Activated naive CD8-positive, alpha-beta T cell treated with anti-CD3 and anti-CD28 coated beads, Interleukin-2, amount 10 ng/mL, durations not matched to agents 7 days and 5 days (primary cell): ENCODE data around the gene PTBP1. TPM values are rescaled to one million over a fixed set of nuclear protein-coding genes. Genes with fewer than 3 reads are reported as not detected.

Experiments used
- ATAC-seq: fragments of 150-1000 bp; cut with Tn5 transposase; one replicate; pipeline ENCODE4 v1.10.0; 2021; ENCODE audit warnings: low read depth, moderate library complexity
- POLR2A ChIA-PET: fragments of 350-600 bp; sonication (Branson Sonifier 250); formaldehyde crosslinking; loops from one replicate; lab custom pipeline; 2021; ENCODE audit warnings: antibody characterized with exemption; lab: Charles Lee
- DNase-seq: peaks from one replicate; pipeline ENCODE4 v3.0.0; 2021
- H3K27ac Mint-ChIP-seq: one replicate; pipeline ENCODE4 v1.8.0; 2022; ENCODE audit warnings: mild to moderate bottlenecking, mixed read lengths
- H3K27me3 Mint-ChIP-seq: one replicate; pipeline ENCODE4 v1.8.0; 2022; ENCODE audit warnings: mild to moderate bottlenecking, moderate library complexity, mixed read lengths
- H3K36me3 Mint-ChIP-seq: one replicate; pipeline ENCODE4 v1.8.0; 2021; ENCODE audit warnings: mild to moderate bottlenecking, mixed read lengths
- H3K4me1 Mint-ChIP-seq: one replicate; pipeline ENCODE4 v1.8.0; 2021; ENCODE audit warnings: mixed read lengths
- H3K4me3 Mint-ChIP-seq: one replicate; pipeline ENCODE4 v1.8.0; 2022; ENCODE audit warnings: mild to moderate bottlenecking, moderate library complexity, mixed read lengths
- H3K9me3 Mint-ChIP-seq: one replicate; pipeline ENCODE4 v1.8.0; 2021; ENCODE audit warnings: mixed read lengths
- total RNA-seq, 2 experiments: library from RNA; stranded (reverse); gene quantifications; one replicate each; pipeline ENCODE4 v1.2.3, GENCODE V29; 2021

Gene PTBP1
- total RNA-seq, 2 experiments from 2014 or later: 400 to 411 TPM

DNA sequence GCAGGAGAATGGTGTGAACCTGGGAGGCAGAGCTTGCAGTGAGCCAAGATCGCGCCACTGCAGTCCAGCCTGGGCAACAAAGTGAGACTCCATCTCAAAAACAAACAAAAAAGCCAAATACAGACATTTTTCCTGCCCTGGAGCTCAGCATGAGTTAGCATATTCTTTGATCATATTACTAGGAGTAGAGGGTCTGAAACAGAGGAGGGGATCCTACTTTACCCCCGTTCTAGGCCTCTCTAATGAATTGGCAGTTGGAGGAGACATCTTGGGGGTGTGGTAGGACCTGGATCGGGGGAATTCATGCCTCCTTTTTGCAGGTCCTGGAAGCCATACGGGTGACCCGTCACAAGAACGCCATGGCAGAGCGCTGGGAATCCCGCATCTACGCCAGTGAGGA is 34.1 kb upstream of the PTBP1 start:
- H3K9me3 Mint-ChIP-seq: peaks cover 4% of the 10 kb centered on the region
- H3K4me1 Mint-ChIP-seq: no peaks in the 10 kb centered on the region
- H3K36me3 Mint-ChIP-seq: no peaks in the 10 kb centered on the region
- DNase-seq (no peak), ATAC-seq (no peak)
- no peak overlapping the region for H3K27ac Mint-ChIP-seq
- no peaks in the 10 kb centered on the region for H3K27me3 Mint-ChIP-seq
- POLR2A ChIA-PET: interaction anchor here (0.6 kb wide), 1 partner anchor 432 kb away, joined by 3 read pairs; no protein-coding TSS in a partner anchor
- no peak overlapping the region for H3K4me3 Mint-ChIP-seq

DNA sequence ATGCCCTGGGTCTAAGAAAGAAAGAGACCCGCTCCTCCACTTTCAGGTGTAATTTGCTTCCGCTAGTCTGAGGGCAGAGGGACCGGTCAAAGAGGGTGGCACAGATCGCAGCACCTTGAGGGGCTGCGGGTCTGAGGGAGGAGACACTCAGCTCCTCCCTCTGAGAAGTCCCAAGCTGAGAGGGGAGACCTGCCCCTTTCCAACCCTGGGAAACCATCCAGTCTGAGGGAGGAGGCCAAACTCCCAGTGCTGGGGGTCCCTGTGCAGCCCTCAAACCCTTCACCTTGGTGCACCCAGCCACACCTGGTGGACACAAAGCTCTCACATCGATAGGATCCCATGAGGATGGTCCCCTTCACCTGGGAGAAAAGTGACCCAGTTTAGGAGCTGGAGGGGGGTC is 33.4 kb upstream of the PTBP1 start:
- POLR2A ChIA-PET: no interaction called here
- Mint-ChIP-seq H3K27me3 (no peaks in the 10 kb centered on the region), H3K36me3 (no peaks in the 10 kb centered on the region), H3K4me1 (no peaks in the 10 kb centered on the region), H3K4me3 (no peak overlapping the region), H3K27ac (no peak overlapping the region), H3K9me3 (peaks cover 3% of the 10 kb centered on the region)
- no peak for ATAC-seq
- no peak for DNase-seq

DNA sequence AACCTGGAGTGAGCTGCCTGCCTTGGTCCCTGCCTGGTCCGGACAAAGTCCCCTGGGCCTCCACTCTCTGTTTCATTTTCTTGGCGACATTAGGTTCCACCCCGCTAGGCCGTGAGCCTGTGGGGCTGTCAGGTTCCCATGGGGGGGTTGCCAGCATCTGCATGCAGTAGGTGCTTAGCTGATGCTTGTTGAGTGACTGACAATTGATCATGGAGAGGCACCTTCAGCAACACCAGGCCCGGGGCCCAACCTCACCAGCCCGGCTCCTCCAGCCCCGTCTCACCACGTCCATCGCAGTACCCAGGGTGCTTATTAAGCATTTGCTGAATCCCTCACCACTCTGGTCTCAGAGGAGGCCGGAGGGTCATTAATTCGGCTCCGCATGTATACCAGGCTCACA is 33.0 kb upstream of the PTBP1 start:
- Mint-ChIP-seq H3K36me3 (no peaks in the 10 kb centered on the region), H3K4me3 (no peak overlapping the region), H3K27me3 (no peaks in the 10 kb centered on the region), H3K27ac (no peak overlapping the region), H3K9me3 (peaks cover 3% of the 10 kb centered on the region), H3K4me1 (no peaks in the 10 kb centered on the region)
- DNase-seq: no peak
- no peak for ATAC-seq
- POLR2A ChIA-PET: no interaction called here

DNA sequence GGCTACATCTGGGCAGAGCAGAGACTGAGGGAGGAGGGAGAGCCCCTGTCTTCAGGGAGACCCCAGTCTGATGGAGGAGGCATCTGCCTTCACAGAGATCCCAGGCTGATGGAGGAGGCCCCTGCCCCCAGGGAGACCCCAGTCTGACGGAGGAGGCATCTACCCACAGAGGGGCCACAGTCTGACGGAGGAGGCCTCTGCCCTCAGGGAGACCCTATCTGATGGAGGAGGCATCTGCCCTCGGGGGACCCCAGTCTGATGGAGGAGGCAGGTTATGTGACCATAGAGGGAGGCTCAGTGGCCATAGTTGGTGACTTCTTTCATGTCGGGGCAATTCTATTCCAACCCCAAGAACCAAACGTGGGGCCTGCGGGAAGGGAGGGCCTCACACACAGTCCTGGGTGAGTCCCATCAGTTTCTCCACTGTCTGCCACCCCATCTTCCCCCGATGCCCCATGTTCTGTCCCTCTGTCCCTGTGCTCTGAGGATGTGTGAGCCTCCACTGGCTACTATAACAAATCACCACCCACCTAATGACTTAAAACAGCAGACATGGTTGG is 32.0 kb upstream of the PTBP1 start:
- POLR2A ChIA-PET: no interaction called here
- Mint-ChIP-seq H3K27ac (no peak overlapping the region), H3K4me1 (peaks cover under 1% of the 10 kb centered on the region), H3K4me3 (no peak overlapping the region), H3K36me3 (no peaks in the 10 kb centered on the region), H3K9me3 (no peaks in the 10 kb centered on the region), H3K27me3 (peaks cover under 1% of the 10 kb centered on the region)
- DNase-seq: no peak
- ATAC-seq: no peak

- Mint-ChIP-seq H3K27me3 (peaks cover 7% of the 10 kb centered on the region), H3K4me3 (no peak overlapping the region), H3K36me3 (no peaks in the 10 kb centered on the region), H3K9me3 (no peaks in the 10 kb centered on the region), H3K4me1 (peaks cover 3% of the 10 kb centered on the region), H3K27ac (no peak overlapping the region)
- DNase-seq (no peak), ATAC-seq (no peak)
- POLR2A ChIA-PET: no interaction called here
Observed at GRCh38 chr19:768424-768823, 28.8 kb upstream of the PTBP1 start.

DNA sequence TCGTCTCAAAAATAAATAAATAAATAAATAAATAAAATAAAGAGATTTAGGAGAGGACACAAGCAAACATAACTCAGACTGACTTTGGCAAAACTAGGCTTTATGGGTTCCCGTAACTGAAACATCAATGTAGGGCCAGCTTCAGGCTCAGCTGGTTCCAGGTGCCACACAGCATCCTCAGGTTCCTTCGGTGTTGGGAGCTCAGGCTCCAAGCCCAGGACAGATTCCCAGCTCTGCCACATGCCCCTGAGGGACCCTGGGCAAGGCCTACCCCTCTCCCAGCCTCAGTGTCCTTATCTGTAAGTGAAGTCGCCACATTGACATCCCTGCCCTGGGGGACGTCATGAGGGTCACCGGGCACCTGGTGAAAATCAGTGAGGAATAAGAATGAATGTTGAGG is 27.6 kb upstream of the PTBP1 start:
- H3K27ac Mint-ChIP-seq: no peak overlapping the region
- ATAC-seq (no peak), DNase-seq (no peak)
- H3K9me3 Mint-ChIP-seq: no peaks in the 10 kb centered on the region
- H3K4me1 Mint-ChIP-seq: peaks cover 3% of the 10 kb centered on the region
- H3K4me3 Mint-ChIP-seq: no peak overlapping the region
- peaks cover 7% of the 10 kb centered on the region for H3K27me3 Mint-ChIP-seq
- POLR2A ChIA-PET: interaction anchor here (0.9 kb wide), 1 partner anchor 94 kb away, joined by 3 read pairs; no protein-coding TSS in a partner anchor
- H3K36me3 Mint-ChIP-seq: no peaks in the 10 kb centered on the region

GRCh38 chr19:771332-771785 is 25.9 kb upstream of the PTBP1 start:
- H3K27ac Mint-ChIP-seq: no peak overlapping the region
- peaks cover 3% of the 10 kb centered on the region for H3K4me1 Mint-ChIP-seq
- no peaks in the 10 kb centered on the region for H3K9me3 Mint-ChIP-seq
- H3K27me3 Mint-ChIP-seq: peaks cover 7% of the 10 kb centered on the region
- ATAC-seq (no peak), DNase-seq (peak; percentile 56)
- POLR2A ChIA-PET: no interaction called here
- H3K4me3 Mint-ChIP-seq: no peak overlapping the region
- no peaks in the 10 kb centered on the region for H3K36me3 Mint-ChIP-seq

GRCh38 chr19:772063-772462 is 25.2 kb upstream of the PTBP1 start:
- no peak overlapping the region for H3K27ac Mint-ChIP-seq
- no peak for ATAC-seq
- no peak overlapping the region for H3K4me3 Mint-ChIP-seq
- H3K36me3 Mint-ChIP-seq: no peaks in the 10 kb centered on the region
- H3K27me3 Mint-ChIP-seq: peaks cover 7% of the 10 kb centered on the region
- POLR2A ChIA-PET: no interaction called here
- peaks cover 3% of the 10 kb centered on the region for H3K4me1 Mint-ChIP-seq
- no peaks in the 10 kb centered on the region for H3K9me3 Mint-ChIP-seq
- DNase-seq: no peak

GRCh38 chr19:772730-773436 is 24.4 kb upstream of the PTBP1 start:
- POLR2A ChIA-PET: no interaction called here
- ATAC-seq (no peak), DNase-seq (no peak)
- Mint-ChIP-seq H3K9me3 (no peaks in the 10 kb centered on the region), H3K4me3 (no peak overlapping the region), H3K36me3 (no peaks in the 10 kb centered on the region), H3K27me3 (peaks cover 7% of the 10 kb centered on the region), H3K4me1 (peaks cover 3% of the 10 kb centered on the region), H3K27ac (no peak overlapping the region)

DNA sequence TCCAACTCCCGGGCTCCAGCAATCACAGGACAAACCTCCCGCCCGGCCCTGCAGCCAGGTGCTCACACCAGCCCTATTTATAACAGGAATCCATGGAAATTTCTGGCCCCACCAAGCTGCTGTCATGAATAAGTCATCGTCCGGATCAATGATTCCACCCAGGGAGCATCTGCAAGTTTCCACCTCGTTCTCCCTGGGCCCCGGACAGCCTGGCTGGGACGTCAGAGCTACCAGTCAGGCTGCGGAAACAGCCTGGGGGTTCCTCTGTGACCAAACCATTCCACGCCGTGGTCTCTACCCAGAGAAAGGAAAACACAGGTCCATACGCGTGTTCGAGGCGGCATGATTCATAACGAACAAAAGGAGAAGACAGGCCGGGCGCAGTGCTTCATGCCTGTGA is 20.7 kb upstream of the PTBP1 start:
- Mint-ChIP-seq H3K27me3 (peaks cover 3% of the 10 kb centered on the region), H3K4me3 (no peak overlapping the region), H3K4me1 (no peaks in the 10 kb centered on the region), H3K36me3 (no peaks in the 10 kb centered on the region), H3K27ac (no peak overlapping the region), H3K9me3 (no peaks in the 10 kb centered on the region)
- POLR2A ChIA-PET: no interaction called here
- DNase-seq (no peak), ATAC-seq (no peak)

DNA sequence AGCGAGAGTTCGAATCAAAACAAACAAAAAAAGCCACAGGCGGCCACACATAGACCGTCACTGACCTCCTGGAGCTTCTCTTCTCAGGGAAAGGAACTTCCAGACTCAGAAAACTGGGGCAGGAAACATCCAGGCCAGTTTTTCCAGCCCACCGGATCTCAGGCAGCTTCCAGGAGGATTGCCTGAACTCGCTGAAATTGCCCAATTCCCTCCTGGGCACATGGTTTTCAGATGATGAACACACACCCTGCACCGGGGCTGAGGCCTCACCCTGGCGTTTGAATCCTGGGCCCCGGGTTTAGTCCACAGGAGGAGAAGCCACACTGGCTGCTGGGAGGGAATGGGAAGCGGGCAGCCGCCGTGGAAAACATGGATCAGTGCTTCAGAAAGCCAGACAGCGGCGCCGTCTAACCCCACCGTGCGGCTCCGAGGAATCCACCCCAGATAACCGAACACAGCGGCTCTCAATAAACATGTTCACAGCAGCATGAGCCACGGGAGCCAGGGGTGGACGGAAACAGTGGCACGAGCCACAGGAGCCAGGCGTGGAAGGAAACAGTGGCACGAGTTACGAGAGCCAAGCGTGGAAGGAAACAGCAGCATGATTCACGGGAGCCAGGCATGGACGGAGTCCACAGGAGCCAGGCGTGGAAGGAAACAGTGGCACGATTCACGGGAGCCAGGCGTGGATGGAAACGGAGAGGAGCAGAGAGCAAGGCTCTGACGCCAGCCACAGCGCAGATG is 18.2 kb upstream of the PTBP1 start:
- POLR2A ChIA-PET: no interaction called here
- ATAC-seq: no peak

DNA sequence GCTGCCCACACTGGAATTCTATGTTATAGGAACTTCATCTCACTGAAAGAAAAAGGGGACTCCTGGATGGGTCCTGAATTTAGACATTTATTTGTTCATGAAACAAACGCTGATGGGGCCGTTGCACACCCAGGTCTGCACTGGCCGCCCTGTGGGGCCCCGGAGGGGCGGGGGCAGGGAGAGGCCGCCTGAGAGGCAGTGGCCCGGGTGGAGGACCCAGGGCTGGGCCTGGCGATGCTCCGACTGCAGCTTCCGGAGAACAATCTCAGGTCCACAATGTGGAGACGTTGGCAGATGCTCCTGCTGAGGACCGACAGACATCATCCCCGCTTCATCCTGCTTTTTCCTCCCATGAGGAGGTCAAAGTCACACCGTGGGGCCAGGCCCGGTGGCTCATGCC is 16.3 kb upstream of the PTBP1 start:
- Mint-ChIP-seq H3K4me1 (no peaks in the 10 kb centered on the region), H3K4me3 (no peak overlapping the region), H3K36me3 (no peaks in the 10 kb centered on the region), H3K27ac (no peak overlapping the region), H3K9me3 (no peaks in the 10 kb centered on the region), H3K27me3 (no peaks in the 10 kb centered on the region)
- DNase-seq (no peak), ATAC-seq (no peak)
- POLR2A ChIA-PET: no interaction called here

More for the DNA sequence above, 18.2 kb upstream of the PTBP1 start:
- H3K4me3 Mint-ChIP-seq: no peak overlapping the region
- H3K4me1 Mint-ChIP-seq: no peaks in the 10 kb centered on the region
- no peaks in the 10 kb centered on the region for H3K36me3 Mint-ChIP-seq
- H3K27ac Mint-ChIP-seq: no peak overlapping the region
- no peaks in the 10 kb centered on the region for H3K9me3 Mint-ChIP-seq
- H3K27me3 Mint-ChIP-seq: no peaks in the 10 kb centered on the region
- DNase-seq: no peak

- H3K27ac Mint-ChIP-seq: no peak overlapping the region
- DNase-seq (no peak), ATAC-seq (no peak)
- no peaks in the 10 kb centered on the region for H3K4me1 Mint-ChIP-seq
- H3K27me3 Mint-ChIP-seq: no peaks in the 10 kb centered on the region
- POLR2A ChIA-PET: no interaction called here
- no peak overlapping the region for H3K4me3 Mint-ChIP-seq
- no peaks in the 10 kb centered on the region for H3K36me3 Mint-ChIP-seq
- H3K9me3 Mint-ChIP-seq: no peaks in the 10 kb centered on the region
Observed at GRCh38 chr19:781800-782184, 15.5 kb upstream of the PTBP1 start.
